Renal pelvis (tissue), 4 donors: ENCODE measurements around the gene MFSD11. TPM values are rescaled to one million over a fixed set of nuclear protein-coding genes. Genes with fewer than 3 reads are reported as not detected.
"Not testable (repeated sequence)": the region's sequence is repeated elsewhere in the genome, so short reads cannot be mapped to it uniquely, and the experiment has no call there.

ENCODE experiments used
- DNase-seq: peaks from one replicate; pipeline ENCODE4 v3.0.0-alpha.2; 2013
- polyA plus RNA-seq, 3 donors: library from polyadenylated mRNA; unstranded; fragments of 120-200 nt; gene quantifications; one replicate each; pipeline ENCODE4 v1.2.1, GENCODE V29; 2013; ENCODE audit not compliant: insufficient read length in 3 of 3

The MFSD11 gene
- polyA plus RNA-seq, 3 donors = 20.6 to 33.3 (median 27.4) TPM

DNA sequence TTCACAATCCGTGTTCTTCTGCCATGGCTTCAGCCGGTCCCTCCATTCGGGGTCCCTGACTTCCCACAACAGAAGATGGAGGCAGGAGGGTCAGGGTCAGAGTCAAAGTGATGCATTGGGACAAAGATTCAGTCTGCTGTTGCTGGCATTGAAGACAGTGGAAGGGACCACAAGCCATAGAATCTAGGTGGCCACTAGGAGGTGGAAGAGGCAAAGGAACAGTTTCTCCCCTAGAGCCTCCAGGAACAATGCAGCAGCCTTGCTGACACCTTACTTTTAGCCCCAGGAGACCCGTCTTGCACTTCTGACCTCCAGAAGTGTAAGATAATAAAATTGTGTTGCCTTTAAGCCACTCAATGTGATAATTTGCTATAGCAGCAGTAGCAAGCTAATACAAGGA, 55.9 kb downstream of the MFSD11 start:
- DNase-seq = no peak

DNA sequence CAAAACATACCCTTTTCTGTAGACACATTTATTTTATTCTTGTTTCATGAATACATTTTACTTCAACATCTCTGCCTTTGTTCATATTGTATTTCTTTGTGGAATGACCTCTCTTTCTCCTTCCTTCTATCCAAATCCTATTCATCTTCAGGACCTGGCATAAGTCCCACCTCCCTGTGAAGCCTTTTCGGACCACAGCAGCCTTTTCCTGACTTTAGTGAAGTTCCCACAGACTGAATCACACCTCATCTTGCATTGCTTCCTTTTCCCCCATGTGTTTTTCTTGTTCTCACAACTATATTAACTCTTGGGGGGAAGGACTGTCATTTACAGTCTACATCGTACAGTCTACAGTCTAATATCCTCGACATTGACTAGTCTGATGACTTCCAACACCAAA, 58.2 kb downstream of the MFSD11 start:
- no peak for DNase-seq

- no peak for DNase-seq
Measured at GRCh38 chr17:76797241-76797840, 59.4 kb downstream of the MFSD11 start.

DNA sequence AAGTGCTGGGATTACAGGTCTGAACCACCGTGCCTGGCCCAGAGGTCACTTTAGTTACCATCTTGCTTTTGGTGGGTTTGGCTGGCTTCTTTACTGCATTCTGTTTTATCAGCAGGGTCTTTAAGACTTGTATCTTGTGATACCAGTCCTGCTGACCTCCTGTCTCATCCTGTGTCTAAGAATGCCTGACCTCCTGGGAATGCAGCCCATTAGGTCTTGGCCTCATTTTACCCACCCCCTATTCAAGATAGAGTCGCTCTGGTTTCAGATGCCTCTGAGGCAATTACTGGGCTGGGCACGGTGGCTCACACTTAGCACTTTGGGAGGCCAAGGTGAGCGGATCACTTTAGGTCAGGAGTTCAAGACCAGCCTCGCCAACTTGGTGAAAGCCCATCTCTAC, 63.8 kb downstream of the MFSD11 start:
- DNase-seq = no peak

DNA sequence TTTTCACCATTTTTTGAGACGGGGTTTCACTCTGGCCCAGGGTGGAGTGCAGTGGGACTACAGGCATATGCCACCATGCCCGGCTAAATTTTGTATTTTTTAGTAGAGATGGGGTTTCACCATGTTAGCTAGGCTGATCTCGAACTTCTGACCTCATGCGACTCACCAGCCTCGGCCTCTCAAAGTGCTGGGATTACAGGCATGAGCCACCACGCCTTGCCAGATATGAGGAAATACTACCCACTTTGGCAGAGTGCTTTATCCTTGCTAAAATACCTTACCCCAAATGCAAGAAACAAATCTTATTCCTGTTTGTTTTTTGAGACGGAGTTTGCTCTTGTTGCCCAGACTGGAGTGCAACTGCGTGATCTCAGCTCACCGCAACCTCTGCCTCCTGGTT, 67.4 kb downstream of the MFSD11 start:
- DNase-seq = no peak

GRCh38 chr17:76806151-76806550, 68.2 kb downstream of the MFSD11 start:
- DNase-seq = not testable (repeated sequence)

DNA sequence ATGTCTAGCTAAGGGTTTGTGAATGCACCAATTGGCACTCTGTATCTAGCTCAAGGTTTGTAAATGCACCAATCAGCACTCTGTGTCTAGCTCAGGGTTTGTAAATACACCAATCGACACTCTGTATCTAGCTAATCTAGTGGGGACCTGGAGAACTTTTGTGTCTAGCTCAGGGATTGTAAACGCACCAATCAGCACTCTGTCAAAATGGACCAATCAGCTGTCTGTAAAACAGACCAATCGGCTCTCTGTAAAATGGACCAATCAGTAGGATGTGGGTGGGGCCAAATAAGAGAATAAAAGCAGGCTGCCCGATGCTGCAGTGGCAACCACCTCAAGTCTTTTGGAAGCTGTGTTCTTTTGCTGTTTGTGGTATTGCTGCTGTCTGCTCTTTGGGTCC, 68.8 kb downstream of the MFSD11 start:
- not testable (repeated sequence) for DNase-seq

GRCh38 chr17:76808326-76808725, 70.4 kb downstream of the MFSD11 start:
- DNase-seq = no peak

GRCh38 chr17:76810956-76811355, 73.0 kb downstream of the MFSD11 start:
- peak; percentile 31 for DNase-seq

DNA sequence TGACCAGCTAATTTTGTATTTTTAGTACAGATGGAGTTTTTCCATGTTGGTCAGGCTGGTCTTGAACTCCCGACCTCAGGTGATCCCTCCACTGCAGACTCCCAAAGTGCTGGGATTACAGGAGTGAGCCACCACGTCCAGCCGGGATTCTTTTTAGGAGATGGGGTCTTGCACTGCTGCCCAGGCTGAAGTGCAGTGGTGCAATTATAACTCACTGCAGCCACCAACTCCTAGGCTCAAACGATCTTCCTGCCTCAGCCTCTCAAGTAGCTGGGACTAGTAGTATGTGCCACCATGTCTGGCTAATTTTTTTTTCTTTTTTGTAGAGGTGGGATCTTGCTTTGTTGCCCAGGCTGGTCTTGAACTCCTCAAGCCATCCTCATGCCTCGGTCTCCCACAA, 73.9 kb downstream of the MFSD11 start:
- DNase-seq = no peak

DNA sequence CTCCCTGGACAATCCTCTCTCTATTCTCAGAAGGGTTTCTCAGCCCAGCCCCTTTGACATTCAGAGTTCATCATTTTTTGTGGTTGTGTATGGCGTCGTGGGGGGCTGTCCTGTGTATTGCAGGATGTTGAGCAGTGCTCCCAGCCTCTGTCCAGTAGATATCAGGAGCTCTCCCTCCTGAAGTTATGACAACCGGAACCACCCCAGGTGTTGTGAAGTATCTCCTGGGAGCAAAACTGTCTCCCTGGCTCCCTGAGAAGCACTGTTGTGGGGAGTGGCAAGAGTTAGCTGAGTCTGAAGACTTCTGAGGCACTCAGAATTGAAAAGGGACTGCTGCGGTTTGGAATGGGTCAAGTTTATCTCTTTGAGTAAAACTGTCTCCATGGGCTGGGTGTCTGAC, 74.3 kb downstream of the MFSD11 start:
- no peak for DNase-seq

GRCh38 chr17:76812968-76813367, 75.0 kb downstream of the MFSD11 start:
- no peak for DNase-seq

GRCh38 chr17:76815907-76816589, 78.1 kb downstream of the MFSD11 start:
- not testable (repeated sequence) for DNase-seq

DNA sequence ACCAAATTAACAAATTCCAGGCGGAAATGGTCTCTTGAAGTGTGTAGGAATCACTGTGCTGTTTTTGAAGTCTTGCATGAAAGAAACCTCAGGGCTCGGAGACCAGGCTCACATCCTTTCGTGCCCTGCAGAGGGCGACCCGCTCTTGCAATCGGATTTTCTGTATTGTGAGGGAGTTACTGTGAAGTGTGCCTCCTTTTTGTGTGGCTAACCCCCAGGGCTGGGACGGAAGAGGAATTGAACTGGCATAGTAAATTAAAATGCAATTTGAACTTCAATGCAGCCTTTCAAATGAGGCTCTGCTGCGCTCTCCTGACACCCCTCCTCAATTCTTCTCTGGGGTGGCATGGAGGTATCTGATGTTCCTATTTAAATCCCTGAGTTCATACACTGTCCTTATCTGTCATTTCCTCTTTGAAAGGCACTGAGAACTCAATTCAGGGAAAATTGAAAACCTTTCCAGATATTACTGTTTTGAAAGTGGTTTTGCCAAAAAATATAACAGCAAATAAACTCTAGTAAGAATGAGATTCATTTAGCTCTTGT, 78.7 kb downstream of the MFSD11 start:
- peak; percentile 54 for DNase-seq

GRCh38 chr17:76820039-76820438, 82.1 kb downstream of the MFSD11 start:
- no peak for DNase-seq

DNA sequence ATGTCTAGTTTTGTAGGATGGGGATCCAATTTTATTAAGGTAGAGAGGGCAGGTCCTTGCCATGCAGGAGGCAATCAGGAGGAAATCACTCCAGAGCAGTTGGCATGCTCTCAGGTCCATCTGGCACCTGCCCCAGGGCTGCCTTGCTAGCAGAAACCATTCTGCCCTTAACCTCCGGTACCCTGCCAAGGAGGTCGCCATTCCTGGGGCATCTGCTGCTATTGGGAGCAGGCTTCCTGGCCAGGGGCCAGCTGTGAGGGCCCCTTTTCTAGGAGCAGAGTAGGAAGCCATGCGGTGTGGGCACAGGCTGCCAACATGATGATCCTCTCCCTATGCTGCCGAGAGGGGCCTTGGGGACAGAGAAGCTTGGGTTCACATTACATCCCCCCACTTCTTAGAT, 82.6 kb downstream of the MFSD11 start:
- DNase-seq = no peak

DNA sequence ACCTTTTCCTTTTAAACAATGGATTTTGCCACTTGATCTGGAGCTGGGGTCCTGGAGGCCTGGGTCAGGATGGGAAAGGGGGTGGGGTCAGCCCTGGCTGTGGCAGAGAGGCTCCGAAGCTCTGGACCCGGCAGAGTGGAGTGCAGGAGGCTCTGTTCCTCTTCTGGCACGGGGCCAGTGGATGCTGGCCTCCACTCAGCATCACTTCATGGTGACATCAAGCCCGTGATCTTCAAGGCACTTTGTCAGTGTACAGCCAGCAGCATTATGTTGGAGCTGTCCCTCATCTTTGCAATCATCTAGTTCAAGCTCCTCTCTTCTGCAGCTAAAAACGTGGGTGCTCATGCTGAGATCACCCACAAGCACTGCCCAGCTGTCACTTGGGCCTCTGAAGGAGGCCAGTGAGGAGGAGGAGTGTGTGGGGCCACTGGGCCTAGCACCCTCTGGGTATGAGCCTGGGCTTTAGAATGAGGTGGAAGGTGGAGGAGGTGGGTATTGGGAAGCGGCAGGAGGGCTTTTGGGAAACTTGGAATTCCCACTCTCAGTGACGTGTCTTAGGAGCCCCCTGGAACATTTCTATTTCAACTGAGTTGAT, 84.4 kb downstream of the MFSD11 start:
- no peak for DNase-seq

DNA sequence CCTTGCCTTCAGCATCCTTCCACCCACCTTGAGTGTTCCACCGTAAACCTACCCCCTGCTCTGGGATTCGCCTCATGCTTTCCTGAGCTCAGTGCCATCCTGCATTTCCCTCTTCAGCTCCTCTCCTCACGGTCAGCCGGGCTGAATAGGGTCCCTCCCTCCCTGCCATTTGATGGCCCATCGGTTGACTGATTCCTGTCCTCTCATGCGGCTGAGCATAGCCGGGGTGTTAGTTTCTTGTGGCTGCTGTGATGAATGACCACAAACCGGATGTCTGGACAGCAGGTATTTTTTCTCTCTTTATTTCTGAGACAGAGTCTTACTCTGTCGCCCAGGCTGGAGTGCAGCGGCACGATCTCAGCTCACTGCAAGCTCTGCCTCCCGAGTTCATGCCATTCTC, 86.2 kb downstream of the MFSD11 start:
- peak; percentile 76 for DNase-seq

GRCh38 chr17:76826330-76827068, 88.6 kb downstream of the MFSD11 start:
- no peak for DNase-seq

DNA sequence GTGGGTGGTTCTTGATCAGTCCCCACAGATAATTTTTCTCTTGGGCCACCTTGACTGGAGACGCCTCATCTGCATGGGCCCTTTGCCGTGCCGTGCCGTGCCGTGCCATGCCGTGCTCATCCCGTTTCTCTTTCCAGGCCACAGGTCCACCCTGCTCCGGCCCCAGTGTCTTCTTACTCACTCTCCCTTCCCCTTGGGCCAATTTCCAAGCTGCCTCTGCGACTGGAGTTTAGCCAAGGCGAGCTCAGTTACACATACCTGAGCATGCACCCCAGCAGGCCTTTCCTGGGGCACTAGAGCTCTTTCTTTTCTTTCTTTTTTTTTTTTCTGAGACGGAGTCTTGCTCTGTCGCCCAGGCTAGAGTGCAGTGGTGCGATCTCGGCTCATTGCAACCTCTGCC, 89.8 kb downstream of the MFSD11 start:
- DNase-seq = no peak
